A549 treated with CORT108297 at 1 μM for 4 hours (cell line): ENCODE measurements around the gene SPRR2D. TPM values are rescaled to one million over a fixed set of nuclear protein-coding genes. Genes with fewer than 3 reads are reported as not detected.

Experiments
- total RNA-seq: library from RNA; stranded (reverse); fragments of 200-300 nt; extraction: Qiagen RNA extraction; gene quantifications from 5 replicates; pipeline ENCODE4 v1.2.3, GENCODE V29; 2022

SPRR2D gene
- 0.21 TPM in 1 of 5 replicates, not detected in the others for total RNA-seq

GRCh38 chr1:153040950-153041631 is at the start of gene SPRR2D:
TSS of gene SPRR2D (minus strand) at chr1:153041120. CDS start at chr1:153040346, 774 bp downstream.

GRCh38 chr1:153071511-153071910 is 30.6 kb upstream of the SPRR2D start, which contains the start of gene SPRR2B:
TSS of gene SPRR2B (minus strand) at chr1:153071611. CDS start at chr1:153070839, 772 bp downstream.

DNA sequence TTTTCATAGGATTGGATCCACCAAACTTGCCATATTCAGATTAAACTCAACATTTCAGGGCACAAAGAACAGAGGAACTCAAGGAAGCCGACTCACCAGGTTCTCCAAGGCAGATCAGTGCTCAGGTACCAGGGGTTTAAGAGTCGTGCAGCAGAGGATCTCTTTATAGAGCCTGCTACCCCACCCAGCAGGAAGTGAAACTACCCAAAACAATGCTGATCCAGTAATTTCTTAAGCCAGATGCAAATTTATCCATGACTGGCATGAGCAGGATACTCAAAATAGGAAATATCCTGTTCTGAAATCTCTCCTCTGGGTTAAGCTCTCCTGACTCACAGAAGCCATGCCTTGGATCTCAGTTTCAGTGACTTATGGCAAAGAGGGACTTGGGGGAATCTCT is 16.5 kb upstream of the SPRR2D start, which contains the start of gene SPRR2A:
Gene SPRR2A (minus strand): TSS at position 138 of the 400 bp plus-strand sequence. CDS start 777 bp downstream, outside the sequence.

GRCh38 chr1:153030895-153031294 is 10.0 kb downstream of the SPRR2D start, which contains the start of gene SPRR1B:
TSS of gene SPRR1B (plus strand) at chr1:153031203. CDS start at chr1:153032346, 1,143 bp downstream.

GRCh38 chr1:153001382-153001781 is 39.5 kb downstream of the SPRR2D start, which contains the start of gene SPRR3:
TSS of gene SPRR3 (plus strand) at chr1:153001749. CDS start at chr1:153003021, 1,272 bp downstream.

Other genes starting within 250 kb of the SPRR2D start
- gene LCE1D, start 244.4 kb downstream of the SPRR2D start, total RNA-seq = not detected in 5 replicates
- gene LCE1C, start 234.5 kb downstream of the SPRR2D start, total RNA-seq = not detected in 5 replicates
- gene LCE1B, start 229.1 kb downstream of the SPRR2D start, total RNA-seq = 0.07 TPM in 1 of 5 replicates, not detected in the others
- not detected in 5 replicates for gene LCE1A, start 213.6 kb downstream of the SPRR2D start, total RNA-seq
- gene LCE6A, start 198.3 kb downstream of the SPRR2D start, total RNA-seq = not detected in 5 replicates
- not detected in 5 replicates for gene LCE7A, start 181.1 kb downstream of the SPRR2D start, total RNA-seq
- not detected in 5 replicates for gene SMCP, start 162.8 kb downstream of the SPRR2D start, total RNA-seq
- 0.03 to 0.06 TPM in 2 of 5 replicates, not detected in the others for gene IVL, start 132.6 kb downstream of the SPRR2D start, total RNA-seq
- not detected in 5 replicates for gene SPRR5, start 93.9 kb downstream of the SPRR2D start, total RNA-seq
- not detected in 5 replicates for gene SPRR4, start 70.5 kb downstream of the SPRR2D start, total RNA-seq
- gene SPRR1A, start 57.0 kb downstream of the SPRR2D start, total RNA-seq = not detected in 5 replicates
- gene SPRR3, start 39.4 kb downstream of the SPRR2D start, total RNA-seq = not detected in 5 replicates
- gene SPRR1B, start 9.9 kb downstream of the SPRR2D start, total RNA-seq = not detected in 5 replicates
- not detected in 5 replicates for gene SPRR2A, start 16.4 kb upstream of the SPRR2D start, total RNA-seq
- gene SPRR2B, start 30.5 kb upstream of the SPRR2D start, total RNA-seq = not detected in 5 replicates
- gene SPRR2E, start 53.4 kb upstream of the SPRR2D start, total RNA-seq = not detected in 5 replicates
- gene SPRR2F, start 72.4 kb upstream of the SPRR2D start, total RNA-seq = not detected in 5 replicates
- gene SPRR2G, start 109.8 kb upstream of the SPRR2D start, total RNA-seq = not detected in 5 replicates
- gene LELP1, start 162.3 kb upstream of the SPRR2D start, total RNA-seq = not detected in 5 replicates
- gene PRR9, start 176.5 kb upstream of the SPRR2D start, total RNA-seq = not detected in 5 replicates
- gene LORICRIN, start 218.6 kb upstream of the SPRR2D start, total RNA-seq = not detected in 5 replicates